ENCODE measurements around the gene EI24. TPM values are rescaled to one million over a fixed set of nuclear protein-coding genes. Genes with fewer than 3 reads are reported as not detected.
A peak's percentile ranks its signal among the peaks of the same experiment; 100 is the strongest.

EI24 gene
- polyA plus RNA-seq, 1 donor (not counting 4 experiments of a cell fraction or from before 2014, with no cell fraction given): 263 TPM

GRCh38 chr11:125627236-125627910 lies 58.1 kb downstream of the EI24 start:
- peak overlapping the region; percentile 75 for H3K27ac ChIP-seq (ENCODE audit: control insufficient read depth, insufficient read depth, low read length)
- peaks cover 20% of the 10 kb centered on the region for H3K4me1 ChIP-seq (ENCODE audit: control insufficient read depth, extremely low read depth, insufficient read depth, low read length)
- H3K36me3 ChIP-seq (ENCODE audit: control insufficient read depth in 2 of 2, extremely low read depth in 1 of 2, insufficient read depth in 2 of 2, low read length in 2 of 2): peaks cover 3 to 8% of the 10 kb centered on the region in 2 experiments
- peak overlapping the region; percentile 77 for H3K9ac ChIP-seq (ENCODE audit: control insufficient read depth, extremely low read depth, insufficient read depth, low read length)
- FAIRE-seq (no peak), DNase-seq (ENCODE audit: low read depth, low spot score) (no peak)
- H4K20me1 ChIP-seq (ENCODE audit: control insufficient read depth, extremely low read depth, insufficient read depth, low read length): no peaks in the 10 kb centered on the region
- peak overlapping the region; percentile 94 for H3K4me2 ChIP-seq (ENCODE audit: control insufficient read depth, extremely low read depth, insufficient read depth, low read depth, low read length)
- dilution Hi-C loops (cut with MboI; ENCODE audit: extremely low pct_ligation_motif_present, low sequenced_read_pairs): no loop called here
- H2AFZ ChIP-seq (ENCODE audit: control insufficient read depth, low read length): peak overlapping the region; percentile 35
- H3K9me1 ChIP-seq (ENCODE audit: control insufficient read depth, extremely low read depth, insufficient read depth, low read length): no peaks in the 10 kb centered on the region
- no peak for TF ChIP-seq EZH2 (IDR thresholded peaks at IDR 0.05; ENCODE audit: low read length)
- no peak for TF ChIP-seq CTCF (optimal IDR thresholded peaks at IDR 0.05 in 1 of 3, IDR thresholded peaks at IDR 0.05 in 1 of 3, conservative IDR thresholded peaks at IDR 0.05 in 1 of 3; ENCODE audit: extremely low read depth in 1 of 3, insufficient read depth in 2 of 3, low read length in 3 of 3)
- no peaks in the 10 kb centered on the region for H3K27me3 ChIP-seq (ENCODE audit: control insufficient read depth, extremely low read depth, insufficient read depth, low read length)
- peak overlapping the region; percentile 64 to 77 (median 69) for H3K4me3 ChIP-seq (ENCODE audit: control insufficient read depth in 2 of 3, extremely low read depth in 1 of 3, insufficient read depth in 2 of 3, low read depth in 1 of 3, low read length in 3 of 3)
- H3K79me2 ChIP-seq (ENCODE audit: control insufficient read depth, insufficient read depth, low read length): peaks cover 8% of the 10 kb centered on the region
- H3K9me3 ChIP-seq (ENCODE audit: control insufficient read depth, low read depth, low read length): no peaks in the 10 kb centered on the region

Small RNAs within 50 kb of the gene (small RNA-seq; reads per million reads assigned to genes)
- gene RNU6-1156P (ENCODE audit: insufficient read length in 3 of 3, low read depth in 3 of 3, low replicate concordance in 1 of 3): 0 reads per million in 3 experiments

Other genes starting within 250 kb of the EI24 start
- 112 to 300 TPM (median 182 TPM) in 3 replicates for gene FEZ1, start 73.2 kb upstream of the EI24 start, polyA plus RNA-seq
- gene STT3A, start 23.4 kb downstream of the EI24 start, polyA plus RNA-seq: 183 to 221 TPM (median 214 TPM) in 3 replicates
- 13.4 to 38.2 TPM (median 25.8 TPM) in 3 replicates for gene CHEK1, start 55.7 kb downstream of the EI24 start, polyA plus RNA-seq
- not detected in 3 replicates for gene ACRV1, start 111.4 kb downstream of the EI24 start, polyA plus RNA-seq
- gene PATE1, start 176.8 kb downstream of the EI24 start, polyA plus RNA-seq: not detected in 3 replicates
- gene PATE2, start 209.4 kb downstream of the EI24 start, polyA plus RNA-seq: not detected in 3 replicates
- not detected in 3 replicates for gene PATE3, start 218.7 kb downstream of the EI24 start, polyA plus RNA-seq

All from keratinocyte (primary cell).